OCI-M2 (cell line): Measurements from ENCODE around the gene SLC6A6.

Experiments
- DNase-seq: peaks from one replicate; lab custom pipeline; 2025; ENCODE audit not compliant: unreplicated experiment; lab: John Stamatoyannopoulos, UW

The SLC6A6 gene

DNA sequence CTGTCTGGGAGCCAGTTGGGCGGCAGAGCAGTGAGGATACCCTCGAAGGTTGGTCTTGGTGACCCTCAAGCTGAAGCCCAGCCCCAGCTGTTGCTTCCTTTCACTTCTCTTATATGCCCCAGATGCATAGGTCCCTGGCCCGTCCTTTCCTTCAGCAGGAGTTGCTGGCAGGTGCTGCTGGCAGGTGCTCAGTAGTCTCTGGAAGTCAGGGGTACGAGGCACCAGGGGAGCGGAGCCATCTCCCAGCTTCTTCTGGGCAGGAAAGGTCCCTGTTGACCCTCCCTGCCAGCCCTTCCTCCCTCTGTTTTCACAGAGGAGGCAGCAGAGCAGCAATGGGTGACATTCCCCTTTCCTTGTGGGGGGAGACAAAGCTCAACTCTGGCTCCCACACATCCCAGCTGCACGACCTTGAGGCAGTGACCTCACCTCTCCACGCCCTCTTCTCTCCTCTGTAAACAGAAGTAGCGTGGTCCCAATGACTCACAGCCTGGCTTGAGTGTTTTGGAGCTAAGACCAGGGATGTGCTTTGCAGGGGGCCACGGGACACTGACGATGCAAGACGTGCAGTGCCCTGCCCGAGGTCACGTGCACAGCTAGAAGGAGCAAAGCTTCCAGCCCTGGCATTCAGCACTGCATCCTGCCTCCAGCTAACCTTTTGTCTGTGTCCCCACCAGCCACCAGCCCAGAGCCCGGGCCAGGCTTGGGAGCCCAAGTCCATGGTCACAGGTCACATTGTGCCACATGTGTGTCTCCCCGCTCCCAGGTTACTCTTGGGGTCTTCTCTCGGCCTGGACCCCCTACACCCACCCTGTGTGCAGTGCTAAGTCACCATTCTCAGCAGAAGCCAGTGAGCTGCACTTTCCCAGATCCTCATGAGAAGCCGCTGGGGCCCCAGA is 49.7 kb downstream of the SLC6A6 start:
- no peak for DNase-seq

DNA sequence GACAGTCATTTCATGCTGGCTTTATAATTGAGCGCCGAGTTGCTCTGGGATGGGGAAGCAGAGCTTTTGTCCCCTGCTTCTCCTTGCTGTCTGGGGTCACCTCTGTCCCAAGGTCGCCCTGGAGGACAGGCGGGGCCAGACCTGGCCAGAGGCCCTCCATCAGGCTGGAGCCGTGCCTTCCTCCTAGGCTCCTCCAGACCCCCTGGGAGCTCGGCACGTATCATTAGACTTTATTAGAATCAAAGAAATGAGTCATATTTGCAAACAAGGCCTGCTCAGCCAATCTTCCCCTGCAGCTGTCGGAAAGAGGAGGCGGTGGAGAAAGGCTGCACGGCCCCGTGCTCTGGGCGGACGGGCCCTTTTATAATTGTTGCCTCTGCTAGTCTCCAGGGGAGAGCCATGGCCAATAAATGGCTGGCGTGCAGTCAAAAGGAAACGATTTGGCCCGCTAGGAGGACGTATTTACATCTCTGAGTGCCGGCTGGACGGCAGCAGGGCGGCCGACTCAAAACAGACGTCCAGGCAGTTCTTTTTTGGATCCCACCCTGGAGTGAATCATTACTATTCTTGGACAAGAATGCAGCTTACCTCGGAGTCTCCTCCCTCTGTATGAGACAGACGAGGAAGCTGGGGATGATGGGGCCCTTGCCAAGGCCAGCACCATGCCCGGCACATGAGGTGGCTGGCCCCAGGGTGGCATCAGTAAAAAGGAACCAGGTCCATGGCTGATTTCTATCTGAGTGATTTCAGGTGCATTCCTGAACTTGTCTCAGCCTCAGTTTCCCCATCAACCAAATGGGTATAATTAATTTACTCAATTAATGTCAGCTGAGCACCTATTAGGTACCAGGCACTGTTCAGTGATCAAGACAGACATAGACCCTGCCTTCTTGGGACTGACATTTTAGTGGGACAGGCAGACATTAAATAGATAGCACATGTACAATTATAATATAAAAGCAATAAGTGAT is 50.6 kb downstream of the SLC6A6 start:
- DNase-seq, result no peak

DNA sequence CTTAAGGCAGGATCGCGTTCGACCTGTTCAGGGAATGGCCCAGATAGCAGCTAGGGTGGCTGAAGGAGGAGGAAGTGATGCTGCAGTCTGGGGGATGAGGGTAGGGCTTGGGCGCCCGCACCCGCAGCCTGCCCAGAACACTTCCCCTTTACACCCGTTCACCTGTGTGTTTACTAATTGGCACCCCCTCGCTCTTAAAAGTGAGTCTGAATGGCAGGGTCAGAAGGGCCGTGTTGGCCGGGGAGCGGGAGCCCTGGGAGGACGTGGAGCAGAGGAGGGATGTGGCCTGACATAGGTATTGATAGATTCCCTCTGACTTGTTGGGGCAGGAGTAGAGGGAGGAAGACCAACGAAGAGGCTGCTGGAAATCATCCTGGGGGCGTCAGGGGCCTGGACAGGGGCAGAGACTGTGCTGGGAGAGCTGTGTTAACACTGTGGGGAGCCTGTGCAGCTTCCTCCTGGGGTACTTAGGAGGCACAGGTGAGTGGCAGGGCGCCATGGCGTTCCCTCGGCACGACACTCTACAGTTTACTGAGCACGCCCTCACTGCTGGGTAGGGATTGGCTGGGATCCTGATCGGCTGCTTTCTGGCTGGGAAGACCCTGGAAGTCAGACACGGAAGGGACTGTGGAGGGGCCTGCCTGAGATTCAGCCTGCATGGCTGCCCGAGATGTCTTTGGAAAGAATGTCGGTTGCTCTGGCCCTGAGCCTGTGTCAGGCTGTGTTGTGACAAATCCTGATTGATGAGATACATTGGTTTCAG is 51.7 kb downstream of the SLC6A6 start:
- DNase-seq, result no peak

DNA sequence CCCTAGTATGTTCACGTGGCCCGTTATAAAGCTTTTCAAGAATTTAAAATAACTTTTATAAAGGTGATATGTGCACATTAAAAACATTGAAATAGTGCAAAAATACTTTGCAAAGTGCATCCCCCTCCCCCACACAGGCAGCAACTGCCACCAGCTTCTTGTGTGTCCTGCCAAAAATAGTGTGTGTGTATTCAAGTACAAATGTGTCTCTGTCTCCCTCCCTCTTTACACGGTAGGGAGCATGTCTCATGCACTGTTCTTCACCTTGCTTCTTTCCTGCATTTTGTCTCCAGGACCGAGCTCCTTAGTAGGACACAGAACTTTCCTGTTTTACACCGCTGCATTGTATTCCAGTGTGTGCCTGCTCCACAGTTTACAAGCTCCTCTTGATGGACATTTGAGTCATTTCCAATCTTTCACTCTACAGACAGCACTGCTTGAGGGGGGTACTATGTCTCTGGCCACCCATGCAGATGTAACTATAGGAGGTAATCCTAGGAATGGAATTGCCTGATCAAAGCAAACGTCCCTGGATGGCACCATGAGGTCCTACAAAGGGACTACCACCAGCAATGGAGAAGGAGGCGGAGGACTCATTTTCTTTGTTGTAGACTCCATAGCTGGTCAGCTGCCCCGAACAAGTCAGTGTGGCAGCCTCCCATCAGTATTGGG is 52.4 kb downstream of the SLC6A6 start:
- no peak for DNase-seq

DNA sequence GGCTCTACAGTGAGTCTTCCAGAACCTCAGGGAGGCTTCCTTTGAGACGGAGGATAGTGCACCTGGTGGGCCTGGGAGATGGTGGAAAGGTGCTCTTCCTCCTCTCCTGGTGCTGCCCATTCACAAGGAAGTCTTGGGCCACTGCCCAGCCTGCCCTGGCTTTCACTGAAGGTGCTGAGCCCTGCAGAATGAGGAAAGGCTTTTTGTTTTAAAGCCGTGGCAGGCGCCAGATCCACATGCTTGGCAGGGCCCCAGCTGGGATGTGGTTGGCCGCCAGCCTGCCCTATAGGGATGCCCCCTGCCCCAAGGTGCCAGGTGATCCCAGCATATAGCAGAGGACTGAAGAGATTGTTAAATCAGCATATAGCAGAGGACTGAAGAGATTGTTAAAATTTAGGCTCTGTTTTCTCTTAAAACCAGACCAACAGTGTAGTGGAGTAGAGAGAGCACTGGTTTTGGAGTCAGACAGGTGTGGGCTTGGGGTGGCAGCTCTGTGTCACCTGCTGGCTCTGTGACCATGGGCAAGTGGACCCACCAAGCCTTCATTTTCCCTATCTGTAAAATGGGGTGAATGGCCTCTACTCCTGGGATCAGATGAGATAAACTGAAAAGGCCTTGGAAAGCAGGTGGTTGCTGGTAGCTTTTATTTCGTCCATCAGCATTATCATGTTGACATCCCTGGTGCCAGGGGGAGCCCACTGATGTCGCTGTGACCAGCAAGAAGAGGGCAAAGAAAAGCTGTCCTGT is 53.3 kb downstream of the SLC6A6 start:
- DNase-seq, result no peak

DNA sequence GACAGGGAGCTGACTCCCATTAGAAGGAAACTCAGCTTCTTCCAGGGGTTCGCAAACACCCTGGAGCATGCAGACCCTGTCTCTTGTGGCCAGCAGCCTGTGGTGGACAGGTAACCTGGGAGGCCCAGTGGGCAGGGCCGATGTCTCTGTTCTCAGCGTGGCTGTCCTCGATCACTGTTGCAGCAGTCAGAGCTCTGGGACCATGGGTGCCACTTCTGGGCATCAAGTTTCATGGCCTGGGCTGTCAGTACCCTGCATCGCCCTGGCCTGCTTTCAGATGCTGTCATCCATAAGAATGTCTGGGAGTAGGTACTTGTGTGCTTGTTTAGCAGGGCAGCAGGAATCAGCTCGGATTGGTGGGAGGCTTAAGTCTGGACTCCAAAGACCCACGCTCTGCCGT is 54.4 kb downstream of the SLC6A6 start:
- DNase-seq, result no peak

DNA sequence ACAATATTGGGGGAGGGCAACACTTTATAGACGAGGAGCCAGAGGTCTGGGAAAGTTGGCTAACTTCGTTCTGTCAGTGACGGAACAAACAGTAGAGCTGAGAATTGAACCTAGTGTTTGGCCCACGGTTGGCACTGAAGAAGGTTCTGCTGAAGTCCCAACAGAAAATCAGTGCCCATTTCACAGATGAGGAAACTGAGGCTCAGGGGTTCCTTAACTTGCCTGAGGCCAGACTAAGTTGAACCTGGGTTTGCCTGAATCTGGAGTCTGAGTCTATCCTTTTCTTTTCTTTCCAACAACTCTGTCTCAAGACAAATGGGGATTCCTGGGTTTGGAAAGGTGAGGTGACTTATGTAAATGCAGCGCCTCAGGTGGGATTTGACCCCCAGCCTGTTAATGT is 55.1 kb downstream of the SLC6A6 start:
- no peak for DNase-seq

DNA sequence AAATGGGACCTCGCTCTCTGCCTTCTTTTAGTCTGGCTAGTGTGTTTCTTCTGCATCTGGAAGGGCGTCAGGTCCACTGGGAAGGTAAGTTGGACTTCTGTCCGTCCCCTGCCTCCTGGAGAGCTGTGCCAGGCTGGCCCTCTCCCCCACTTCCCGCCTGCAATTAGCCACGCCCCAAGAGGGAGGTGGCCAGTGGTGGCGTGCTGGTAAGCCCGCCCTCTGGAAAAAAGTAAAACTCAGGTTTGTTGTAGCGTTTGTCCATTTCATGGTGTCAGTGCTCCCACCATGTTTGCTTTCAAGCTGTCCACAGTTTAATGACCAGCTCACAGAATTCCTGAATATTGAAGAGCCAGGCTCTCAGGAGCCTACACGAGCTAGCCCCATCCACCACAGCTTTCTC is 55.6 kb downstream of the SLC6A6 start:
- no peak for DNase-seq

DNA sequence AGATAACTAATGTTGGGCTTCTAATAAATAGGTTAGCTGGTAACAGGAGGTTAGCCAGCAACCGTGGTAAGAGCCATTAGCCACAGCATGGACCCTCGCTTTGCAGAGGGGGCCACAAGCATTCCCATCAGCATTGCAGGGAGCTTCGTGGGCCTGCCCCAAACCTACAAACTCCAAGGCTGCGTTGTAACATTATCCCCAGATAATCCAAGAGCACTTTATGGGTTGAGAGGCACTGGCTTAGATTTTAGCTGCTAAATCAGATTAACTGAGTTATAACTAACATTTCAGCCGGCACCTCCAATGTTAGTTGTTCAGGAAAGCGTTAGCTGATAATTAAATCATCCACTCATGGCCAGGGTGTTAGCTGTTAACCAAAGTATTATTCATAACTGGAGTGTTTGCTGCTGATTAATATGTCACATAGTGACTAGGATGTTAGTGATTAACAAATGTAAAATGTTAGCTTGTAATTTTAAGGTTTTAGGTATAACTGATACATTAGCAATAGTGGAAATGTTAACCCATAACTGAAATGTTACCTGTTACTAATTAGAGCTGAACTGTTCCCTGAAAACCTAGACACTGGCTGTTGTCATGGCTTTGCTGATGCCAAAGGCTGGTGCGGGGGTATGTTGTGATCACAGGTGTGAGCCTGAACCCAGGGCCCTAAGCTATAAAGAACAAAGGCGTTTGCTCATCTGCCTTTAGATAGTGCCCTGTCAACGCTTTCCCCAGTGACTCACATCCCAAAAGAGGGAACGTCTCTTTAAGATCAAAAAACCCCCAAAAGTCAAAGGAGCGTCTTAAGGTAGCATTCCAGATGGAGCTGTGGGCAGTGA is 56.2 kb downstream of the SLC6A6 start:
- no peak for DNase-seq

DNA sequence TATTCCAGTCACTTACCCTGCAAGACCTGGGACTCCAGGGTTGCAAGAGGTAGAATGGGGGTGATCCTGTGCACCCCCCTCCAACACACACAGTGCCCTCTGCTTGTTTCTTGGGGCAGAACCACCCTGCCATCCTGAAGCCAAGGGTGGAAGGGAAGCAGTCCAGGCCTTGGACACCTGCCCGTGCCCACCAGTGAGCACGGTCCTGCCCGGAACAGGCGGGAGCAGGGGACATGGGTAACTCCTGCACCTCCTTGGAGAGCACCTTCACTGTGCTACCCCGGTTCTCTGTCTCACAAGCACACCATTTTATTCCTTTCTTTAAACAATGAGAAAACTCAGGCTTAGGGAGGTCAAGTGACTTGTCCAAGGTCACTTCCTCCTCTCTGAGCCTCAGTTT is 57.0 kb downstream of the SLC6A6 start:
- DNase-seq, result no peak

DNA sequence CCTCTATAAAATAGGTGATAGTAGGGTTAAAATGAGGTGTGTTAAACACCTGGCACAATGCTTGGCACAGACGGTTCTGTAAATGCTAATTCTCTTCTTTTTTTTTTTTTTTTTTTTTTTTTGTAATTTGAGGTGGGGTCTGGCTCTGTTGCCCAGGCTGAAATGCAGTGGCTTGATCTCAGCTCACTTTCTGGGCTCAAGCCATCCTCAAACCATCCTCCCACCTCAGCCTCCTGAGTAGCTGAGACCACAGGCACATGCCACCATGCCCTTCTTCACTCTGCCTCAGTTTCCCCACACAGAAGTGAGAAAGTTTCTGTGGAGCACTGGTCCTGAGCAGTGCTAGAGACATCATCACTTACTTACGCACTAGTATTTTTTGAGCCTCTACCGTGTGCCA is 57.4 kb downstream of the SLC6A6 start:
- DNase-seq, result no peak

DNA sequence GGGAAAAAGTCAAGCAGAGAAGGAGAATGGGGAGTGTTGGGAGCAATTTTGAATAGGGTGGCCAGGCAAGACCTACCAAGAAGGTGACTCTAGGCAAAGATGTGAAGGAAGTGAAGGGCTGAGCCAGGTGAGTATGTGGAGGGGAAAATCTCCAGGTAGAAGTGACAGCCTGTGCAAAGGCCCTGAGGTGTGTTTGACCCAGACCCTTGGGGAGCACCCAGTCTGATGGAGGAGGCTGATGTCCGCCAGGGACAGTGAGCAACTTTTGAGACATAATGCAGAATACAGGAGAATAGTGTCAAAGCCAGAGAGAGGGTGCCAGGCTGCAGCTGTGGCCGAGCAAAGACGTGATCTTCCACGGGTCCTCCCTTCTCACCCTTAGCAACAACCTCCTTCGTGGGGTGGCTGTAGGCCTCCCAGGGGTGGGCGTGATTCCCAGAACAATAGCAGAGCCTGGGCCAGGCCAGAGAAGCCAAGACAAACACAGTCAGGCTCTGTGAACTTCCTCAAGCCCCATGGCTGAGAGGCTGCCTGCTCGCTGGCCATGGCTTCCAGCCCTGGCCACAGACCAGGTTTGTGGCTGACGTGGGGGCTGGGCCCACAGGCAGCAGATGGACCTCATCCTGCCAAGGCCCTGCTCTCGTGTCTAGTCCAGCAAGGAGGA is 58.1 kb downstream of the SLC6A6 start:
- DNase-seq, result no peak

DNA sequence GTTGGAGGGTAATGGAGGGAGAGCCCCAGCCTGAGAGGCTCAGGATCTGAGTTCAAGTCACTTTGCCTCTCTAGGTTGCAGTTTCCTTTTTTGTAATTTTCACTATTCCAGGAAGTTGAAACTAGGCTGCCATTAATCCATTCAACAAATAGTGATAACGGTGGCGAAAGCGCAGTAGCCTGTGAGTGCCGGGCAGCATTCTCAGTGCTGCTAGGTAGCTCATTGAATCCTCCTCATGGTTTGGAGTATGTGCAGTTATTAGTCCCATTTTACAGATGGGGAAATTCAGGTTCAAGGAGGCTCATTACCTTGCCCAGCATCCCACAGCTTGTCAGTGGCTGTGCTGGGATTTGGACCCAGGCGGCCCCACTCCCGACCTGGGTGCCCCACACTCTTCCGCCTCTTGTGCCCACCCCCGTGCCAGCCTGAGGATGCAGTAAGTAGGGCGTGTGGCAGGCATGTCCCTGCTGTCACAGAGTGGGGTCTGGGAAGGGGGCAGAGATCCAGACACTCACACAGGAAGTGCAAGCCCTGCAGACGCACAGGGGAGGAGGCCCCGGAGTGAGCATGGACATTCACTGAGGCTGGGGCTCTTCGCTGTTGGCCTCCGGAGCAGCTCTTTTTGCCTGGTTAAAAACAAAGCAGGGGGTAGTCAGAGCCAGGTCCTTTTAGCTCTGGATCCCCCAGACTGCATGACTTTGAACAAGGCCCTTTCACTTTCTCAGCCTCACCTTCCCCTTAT is 58.8 kb downstream of the SLC6A6 start:
- no peak for DNase-seq

DNA sequence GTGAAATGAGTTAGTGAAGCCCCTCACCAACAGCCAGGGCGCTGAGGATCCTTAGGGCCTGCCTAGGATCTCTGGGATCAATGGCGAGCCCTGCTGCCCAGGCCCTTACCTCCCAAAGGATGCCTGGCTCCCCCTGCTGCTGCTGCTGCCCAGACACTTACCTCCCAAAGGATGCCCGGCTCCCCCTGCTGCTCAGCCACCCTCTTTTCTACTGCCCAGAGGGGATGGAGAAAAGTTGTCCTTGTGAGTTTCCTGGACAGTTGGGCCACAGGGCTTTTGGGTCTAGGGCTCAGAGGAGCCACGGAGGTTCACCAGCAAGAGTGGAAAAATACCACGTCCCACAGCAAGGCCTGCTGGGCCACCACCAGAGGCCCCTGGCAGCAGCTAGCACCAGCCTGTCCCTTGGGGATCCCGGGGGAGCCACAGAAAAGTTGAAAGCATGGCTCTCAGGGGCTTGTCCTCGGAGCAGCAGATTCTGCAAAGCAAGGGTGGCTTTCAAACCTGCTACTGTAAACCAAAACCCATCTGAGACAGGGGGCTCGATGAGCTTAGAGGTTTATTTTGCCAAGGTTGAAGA is 59.4 kb downstream of the SLC6A6 start:
- no peak for DNase-seq

DNA sequence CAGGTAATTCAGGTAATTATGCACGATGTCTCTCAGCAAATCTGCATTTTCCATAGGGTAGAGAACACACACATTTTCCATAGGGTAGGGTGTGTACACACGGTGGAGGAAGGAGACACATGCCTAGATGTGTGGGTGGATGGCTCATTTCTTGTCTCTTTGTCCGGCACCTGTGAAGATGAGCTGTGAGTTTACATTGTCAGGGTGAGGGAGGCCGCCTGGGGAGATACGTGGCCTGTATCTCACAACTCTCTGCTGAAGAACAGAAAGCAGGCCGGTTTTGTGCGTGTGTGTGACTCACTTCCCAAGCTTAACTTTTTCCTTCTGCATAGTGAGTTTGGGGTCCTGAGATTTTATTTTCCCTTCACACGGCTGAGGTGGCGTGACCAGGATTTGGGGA is 60.3 kb downstream of the SLC6A6 start:
- DNase-seq, result no peak

DNA sequence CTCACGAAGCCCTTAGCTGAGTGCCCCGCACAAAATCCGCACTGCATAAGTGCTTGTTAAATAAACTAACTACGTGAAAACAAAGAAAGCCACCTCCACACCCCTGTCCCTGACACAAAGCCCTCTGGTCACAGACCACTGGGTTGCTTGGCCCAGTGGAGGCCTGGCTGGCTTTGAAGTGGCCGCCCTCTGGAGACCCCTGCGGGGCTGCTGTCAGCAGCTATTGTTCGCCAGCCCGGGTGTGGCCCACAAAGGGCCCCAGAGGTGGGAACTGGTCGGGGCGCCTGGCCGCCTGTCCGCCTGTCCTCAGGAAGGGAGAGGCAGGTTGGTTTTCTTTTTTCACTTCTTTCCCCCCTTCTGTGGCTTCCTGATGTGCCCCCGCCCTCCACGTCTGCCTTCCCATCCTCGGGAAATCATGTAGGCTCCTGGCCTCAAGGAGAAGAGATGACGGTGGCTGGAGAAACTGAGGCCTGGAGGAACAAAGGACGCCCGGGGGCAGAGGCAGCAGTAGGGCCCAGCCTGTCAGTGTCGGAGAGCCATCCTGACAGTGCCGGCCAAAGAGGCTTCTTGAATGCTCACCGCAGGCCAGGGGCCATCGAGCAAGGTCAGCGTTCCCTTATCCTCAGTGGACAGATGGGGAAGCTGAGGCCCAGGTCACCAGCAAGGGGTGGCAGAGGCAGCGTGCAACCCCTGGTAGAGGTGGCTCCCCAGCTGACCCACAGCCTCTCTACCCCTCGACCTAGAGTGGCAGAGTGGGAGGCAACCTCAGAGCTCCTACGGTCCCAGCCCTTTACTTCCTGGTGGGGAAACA is 61.1 kb downstream of the SLC6A6 start:
- no peak for DNase-seq

DNA sequence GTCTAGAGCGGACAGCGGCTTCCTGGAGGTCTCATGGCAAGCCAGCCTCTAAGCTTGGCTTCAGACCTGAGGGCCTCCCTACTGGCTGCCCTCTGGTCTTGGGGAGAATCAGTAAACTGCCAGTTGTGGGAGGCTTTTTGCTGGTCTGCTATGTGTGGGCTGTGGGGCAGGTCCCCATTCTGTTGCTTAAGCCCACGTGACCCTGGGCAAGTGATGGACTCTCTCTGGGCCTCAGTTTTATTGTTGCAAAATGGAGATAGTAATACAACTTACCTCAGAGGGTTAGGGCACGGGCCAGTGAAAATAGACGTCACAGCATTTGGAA is 61.7 kb downstream of the SLC6A6 start:
- DNase-seq, result no peak
